ENCODE results near the gene CENPH.

GRCh38 chr5:69188811-69189161 is 597 bp upstream of the CENPH start:
- TF ChIP-seq RFX5 (IDR thresholded peaks at IDR 0.05; ENCODE audit: borderline replicate concordance, low read depth, low read length), result no peak
- TF ChIP-seq FOSL1 (IDR thresholded peaks at IDR 0.05; ENCODE audit: insufficient read depth, low read depth, low read length), result no peak
- TF ChIP-seq EZH2 (IDR thresholded peaks at IDR 0.05; ENCODE audit: low read depth, low read length, severe bottlenecking), result no peak
- no peak for TF ChIP-seq POLR2A (IDR thresholded peaks at IDR 0.05; ENCODE audit: control extremely low read depth in 1 of 2, low read depth in 2 of 2, low read length in 2 of 2)

All from H1 (cell line).